Dendritic cell treated with granulocyte-macrophage colony-stimulating factor and Interleukin-4, amounts not matched to agents 40 ng/mL and 50 ng/mL, for 4 days (primary cell): ENCODE data around the gene ARRDC1.
"Not testable (repeated sequence)": the region's sequence is repeated elsewhere in the genome, so short reads cannot be mapped to it uniquely, and the experiment has no call there.

Experiments used
- H3K27ac Mint-ChIP-seq: one replicate; pipeline ENCODE4 v1.8.0; 2022; ENCODE audit warnings: mild to moderate bottlenecking, mixed read lengths
- H3K27me3 Mint-ChIP-seq: one replicate; pipeline ENCODE4 v1.8.0; 2022; ENCODE audit warnings: mild to moderate bottlenecking, mixed read lengths
- H3K36me3 Mint-ChIP-seq: one replicate; pipeline ENCODE4 v1.8.0; 2022; ENCODE audit warnings: low read depth, mixed read lengths
- H3K4me1 Mint-ChIP-seq: one replicate; pipeline ENCODE4 v1.8.0; 2022; ENCODE audit warnings: low read depth, mixed read lengths
- H3K4me3 Mint-ChIP-seq: one replicate; pipeline ENCODE4 v1.8.0; 2022; ENCODE audit warnings: mild to moderate bottlenecking, moderate library complexity, mixed read lengths
- H3K9me3 Mint-ChIP-seq: one replicate; pipeline ENCODE4 v1.8.0; 2022; ENCODE audit warnings: mixed read lengths
- intact Hi-C: fragments of 100-400 bp; cut with micrococcal nuclease; formaldehyde crosslinking; loops from one replicate; pipeline ENCODE4 v1.15.0; 2022

The ARRDC1 gene

GRCh38 chr9:137592767-137593166 is 12.7 kb upstream of the ARRDC1 start:
- Mint-ChIP-seq H3K9me3 (no peaks in the 10 kb centered on the region), H3K36me3 (peaks cover 21% of the 10 kb centered on the region), H3K27ac (no peak overlapping the region), H3K27me3 (no peaks in the 10 kb centered on the region), H3K4me1 (peaks cover 38% of the 10 kb centered on the region), H3K4me3 (no peak overlapping the region)
- intact Hi-C loops = loop anchor here (5.0 kb wide), 1 partner anchor 40 kb away; the partner anchor contains the start of genes MRPL41 and PNPLA7

GRCh38 chr9:137593176-137593575 is 12.3 kb upstream of the ARRDC1 start:
- H3K4me3 Mint-ChIP-seq = no peak overlapping the region
- H3K27ac Mint-ChIP-seq = no peak overlapping the region
- H3K36me3 Mint-ChIP-seq = peaks cover 17% of the 10 kb centered on the region
- H3K9me3 Mint-ChIP-seq = no peaks in the 10 kb centered on the region
- intact Hi-C loops = loop anchor here (5.0 kb wide), 1 partner anchor 41 kb away; the partner anchor contains the start of genes MRPL41 and PNPLA7
- H3K27me3 Mint-ChIP-seq = no peaks in the 10 kb centered on the region
- H3K4me1 Mint-ChIP-seq = peaks cover 35% of the 10 kb centered on the region

DNA sequence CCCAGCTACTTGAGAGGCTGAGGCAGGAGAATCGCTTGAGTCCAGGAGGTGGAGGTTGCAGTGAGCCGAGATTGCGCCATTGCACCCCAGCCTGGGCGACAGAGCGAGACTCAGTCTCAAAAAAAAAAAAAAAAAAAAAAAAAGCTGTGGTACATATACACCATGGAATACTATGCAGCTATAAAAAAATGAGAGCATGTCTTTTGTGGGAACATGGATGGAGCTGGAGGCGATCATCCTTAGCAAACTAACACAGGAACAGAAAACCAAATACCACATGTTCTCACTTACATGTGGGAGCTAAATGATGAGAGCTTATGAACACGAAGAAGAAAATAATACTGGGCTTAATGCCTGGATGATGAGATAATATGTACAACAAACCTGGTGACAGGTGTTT is 8.9 kb upstream of the ARRDC1 start:
- not testable (repeated sequence) for H3K36me3 Mint-ChIP-seq, H3K27me3 Mint-ChIP-seq, H3K9me3 Mint-ChIP-seq

DNA sequence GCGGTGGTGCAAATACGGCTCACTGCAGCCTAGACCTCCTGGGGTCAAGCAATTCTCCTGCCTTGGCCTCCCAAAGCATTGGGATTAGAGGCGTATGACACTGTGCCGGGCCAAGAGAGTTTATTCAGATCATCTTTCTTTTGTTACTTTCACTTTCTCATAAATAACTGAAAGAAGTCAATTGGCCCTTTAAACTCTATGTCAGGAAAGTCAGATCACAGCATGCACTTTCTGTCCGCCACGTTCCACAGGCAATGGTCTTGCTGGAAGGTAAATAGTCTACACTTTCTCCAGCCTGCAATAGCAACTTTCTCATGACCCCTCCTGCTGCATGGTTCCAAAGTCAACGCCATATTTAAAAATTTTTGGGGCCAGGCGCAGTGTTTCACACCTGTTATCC is 6.5 kb upstream of the ARRDC1 start:
- Mint-ChIP-seq H3K27me3 (peaks cover 2% of the 10 kb centered on the region), H3K4me1 (peaks cover 30% of the 10 kb centered on the region), H3K9me3 (no peaks in the 10 kb centered on the region), H3K4me3 (no peak overlapping the region), H3K27ac (no peak overlapping the region), H3K36me3 (peaks cover 3% of the 10 kb centered on the region)
- intact Hi-C loops = no loop called here

More for the DNA sequence above, 8.9 kb upstream of the ARRDC1 start:
- H3K4me3 Mint-ChIP-seq, intact Hi-C loops, H3K27ac Mint-ChIP-seq: not testable (repeated sequence)
- peaks cover 20% of the 10 kb centered on the region for H3K4me1 Mint-ChIP-seq

DNA sequence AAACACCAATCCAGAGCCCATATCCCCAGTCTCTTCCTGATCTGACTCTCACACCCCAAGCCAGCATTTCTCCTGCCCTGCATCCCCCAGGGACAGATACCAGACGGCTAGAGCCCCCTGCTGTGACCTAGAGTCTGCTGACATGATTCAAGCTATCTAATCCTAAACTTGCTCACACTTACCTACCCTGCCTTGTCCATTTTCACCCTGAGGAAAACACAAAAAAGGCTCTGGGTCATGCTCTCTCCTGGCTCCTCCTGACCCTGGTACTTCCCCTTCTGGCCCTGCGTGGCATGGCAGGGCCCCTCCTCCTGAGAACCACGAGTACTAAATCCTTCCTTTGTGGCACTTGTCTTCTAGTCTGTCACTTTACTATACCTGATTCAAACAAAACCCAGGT is 2.8 kb upstream of the ARRDC1 start:
- Mint-ChIP-seq H3K27me3 (peaks cover 2% of the 10 kb centered on the region), H3K4me3 (peak overlapping the region; percentile 49), H3K36me3 (no peaks in the 10 kb centered on the region), H3K4me1 (peaks cover 50% of the 10 kb centered on the region), H3K27ac (peak overlapping the region; percentile 90), H3K9me3 (no peaks in the 10 kb centered on the region)
- intact Hi-C loops = no loop called here

GRCh38 chr9:137603879-137604278 is 1.6 kb upstream of the ARRDC1 start:
- intact Hi-C loops = no loop called here

DNA sequence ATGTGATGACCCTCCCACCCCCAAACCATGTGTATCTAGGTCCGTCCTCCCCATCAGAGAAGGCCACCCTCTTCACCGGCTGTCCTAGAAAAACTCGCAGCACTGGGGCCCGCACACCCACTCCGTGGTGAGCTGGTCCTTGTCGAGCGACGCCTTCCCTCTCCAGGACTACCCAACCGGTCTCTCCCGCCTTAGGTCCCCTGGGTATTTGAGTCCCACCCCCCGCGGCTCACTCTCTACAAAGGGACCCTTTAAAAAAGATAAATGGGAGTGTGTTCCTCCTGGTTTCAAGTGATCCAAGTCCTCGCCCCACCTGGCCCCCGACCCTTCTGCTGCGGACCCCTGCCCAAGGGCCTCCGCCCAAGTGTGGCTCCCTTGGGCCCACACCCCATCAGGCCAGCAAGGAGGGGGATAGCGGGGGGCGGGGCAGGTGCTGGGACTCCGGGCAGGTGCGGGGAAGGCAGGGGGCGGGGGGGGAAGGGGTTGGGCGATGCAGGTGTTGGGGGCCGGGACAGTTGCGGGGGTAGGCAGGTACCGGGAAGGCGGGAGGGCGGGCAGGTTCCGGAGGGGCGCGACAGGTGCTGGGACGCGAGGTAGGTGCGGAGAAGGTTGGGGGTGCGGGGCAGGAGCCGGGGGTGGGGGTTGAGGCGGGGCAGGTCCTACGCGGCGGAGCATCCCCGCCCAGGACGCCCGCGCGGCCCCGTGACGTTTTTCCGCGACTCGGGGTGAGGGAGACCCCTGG is 970 bp upstream of the ARRDC1 start:
- Mint-ChIP-seq H3K36me3 (peaks cover 9% of the 10 kb centered on the region), H3K27me3 (no peaks in the 10 kb centered on the region), H3K4me1 (peaks cover 62% of the 10 kb centered on the region), H3K4me3 (peak overlapping the region; percentile 56), H3K9me3 (no peaks in the 10 kb centered on the region), H3K27ac (peak overlapping the region; percentile 90)
- intact Hi-C loops = loop anchor here (1.0 kb wide), 1 partner anchor 14 kb away; the partner anchor contains the start of gene ZMYND19

More at GRCh38 chr9:137603879-137604278, 1.6 kb upstream of the ARRDC1 start:
- Mint-ChIP-seq H3K4me3 (peak overlapping the region; percentile 56), H3K27ac (peak overlapping the region; percentile 90), H3K27me3 (no peaks in the 10 kb centered on the region), H3K4me1 (peaks cover 56% of the 10 kb centered on the region), H3K9me3 (no peaks in the 10 kb centered on the region), H3K36me3 (peaks cover 3% of the 10 kb centered on the region)

DNA sequence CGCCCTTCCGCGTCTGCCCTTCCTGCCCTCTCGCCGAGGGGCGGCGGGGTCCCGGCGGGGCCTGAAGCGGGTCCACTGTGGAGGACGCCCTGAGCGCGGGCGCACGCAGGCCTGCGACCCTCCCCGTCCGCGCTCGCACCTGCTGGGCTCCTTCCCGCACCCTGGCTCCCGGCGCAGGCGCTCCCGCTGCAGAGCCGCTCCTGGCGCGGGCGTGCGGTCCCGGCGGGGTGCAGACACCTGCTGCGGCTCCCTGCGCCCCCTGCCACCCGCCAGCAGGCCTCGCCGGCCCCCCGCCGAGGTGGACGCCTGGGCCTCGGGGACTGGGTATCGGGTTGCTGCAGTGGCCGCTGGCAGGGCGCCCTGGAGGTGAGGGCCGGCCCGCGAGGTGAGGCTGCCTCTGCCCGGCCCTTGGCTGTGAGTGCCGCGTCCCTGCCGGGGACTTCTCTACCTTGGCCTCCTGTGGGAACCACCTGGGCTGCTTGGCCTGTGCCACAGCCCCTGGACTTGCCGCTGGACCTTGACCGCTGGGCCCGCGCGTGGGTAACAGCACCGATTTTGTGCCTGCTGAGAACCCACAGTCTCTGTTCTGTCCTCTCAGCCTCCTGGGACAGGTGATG is 627 bp downstream of the ARRDC1 start:
- Mint-ChIP-seq H3K4me3 (peak overlapping the region; percentile 73), H3K27ac (peak overlapping the region; percentile 70), H3K9me3 (no peaks in the 10 kb centered on the region), H3K27me3 (no peaks in the 10 kb centered on the region), H3K36me3 (peaks cover 19% of the 10 kb centered on the region), H3K4me1 (peaks cover 69% of the 10 kb centered on the region)
- intact Hi-C loops = no loop called here

GRCh38 chr9:137606734-137607138 is 1.2 kb downstream of the ARRDC1 start:
- Mint-ChIP-seq H3K36me3 (peaks cover 19% of the 10 kb centered on the region), H3K4me1 (peaks cover 73% of the 10 kb centered on the region), H3K27ac (peak overlapping the region; percentile 70), H3K9me3 (no peaks in the 10 kb centered on the region), H3K4me3 (peak overlapping the region; percentile 73), H3K27me3 (no peaks in the 10 kb centered on the region)
- intact Hi-C loops = no loop called here

GRCh38 chr9:137607141-137607857 is 1.8 kb downstream of the ARRDC1 start:
- H3K36me3 Mint-ChIP-seq = peaks cover 19% of the 10 kb centered on the region
- peak overlapping the region; percentile 73 for H3K4me3 Mint-ChIP-seq
- peak overlapping the region; percentile 70 for H3K27ac Mint-ChIP-seq
- no peaks in the 10 kb centered on the region for H3K9me3 Mint-ChIP-seq
- intact Hi-C loops = no loop called here
- H3K4me1 Mint-ChIP-seq = peaks cover 73% of the 10 kb centered on the region
- H3K27me3 Mint-ChIP-seq = no peaks in the 10 kb centered on the region

- Mint-ChIP-seq H3K27me3 (no peaks in the 10 kb centered on the region), H3K36me3 (peaks cover 54% of the 10 kb centered on the region), H3K4me3 (peak overlapping the region; percentile 20), H3K27ac (peak overlapping the region; percentile 63), H3K9me3 (no peaks in the 10 kb centered on the region), H3K4me1 (peaks cover 70% of the 10 kb centered on the region)
- intact Hi-C loops = no loop called here
Observed at GRCh38 chr9:137610944-137611343, 5.5 kb downstream of the ARRDC1 start.

DNA sequence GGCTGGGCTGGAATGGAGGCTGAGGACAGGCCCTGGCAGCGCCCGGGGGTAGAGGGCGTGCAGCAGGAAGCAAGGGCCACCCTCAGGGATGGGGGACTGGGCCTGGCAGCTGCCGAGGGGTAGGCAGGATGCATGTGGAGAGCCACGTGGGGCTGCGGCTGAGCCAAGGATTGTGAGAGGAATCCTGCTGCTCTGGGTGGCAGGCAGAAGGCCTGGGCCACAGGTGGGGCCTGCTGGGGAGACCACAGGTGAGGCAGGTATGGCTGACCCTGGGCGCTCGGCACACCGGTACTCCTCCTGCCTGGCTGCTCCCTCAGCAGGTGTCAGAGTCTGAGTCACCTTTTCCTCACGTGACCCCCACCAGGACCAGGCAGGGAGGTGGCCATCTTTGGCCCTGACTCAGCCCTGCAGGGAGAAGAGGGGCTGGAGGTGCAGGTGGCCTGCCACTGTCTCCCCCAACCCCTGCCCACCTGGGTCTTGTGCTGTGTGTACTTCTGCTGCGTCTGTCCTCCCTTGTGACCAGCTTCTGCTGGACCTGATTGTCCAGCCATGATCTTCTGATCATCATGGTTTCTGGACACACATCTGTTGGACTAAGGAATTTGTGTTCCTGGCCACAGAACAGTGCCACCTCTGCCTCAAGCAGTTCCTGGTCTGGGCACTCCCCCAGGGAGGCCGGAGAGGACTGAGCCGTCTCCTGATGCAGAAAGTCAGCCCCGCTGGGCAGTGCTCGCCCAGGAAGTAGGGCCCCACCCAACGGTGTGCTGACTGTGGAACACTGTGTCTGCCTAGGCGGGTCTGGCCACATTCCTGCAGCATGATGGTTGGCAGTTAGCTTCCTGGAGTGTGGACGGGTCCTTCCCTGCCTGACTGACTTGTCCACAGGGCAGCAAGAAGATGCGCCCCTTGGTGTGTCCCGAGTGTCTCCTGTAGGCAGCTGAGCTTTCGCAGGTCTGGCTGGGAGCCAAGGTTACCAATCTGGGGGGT is 6.4 kb downstream of the ARRDC1 start:
- Mint-ChIP-seq H3K27ac (peak overlapping the region; percentile 63), H3K9me3 (no peaks in the 10 kb centered on the region), H3K36me3 (peaks cover 63% of the 10 kb centered on the region), H3K4me3 (peak overlapping the region; percentile 50), H3K4me1 (peaks cover 70% of the 10 kb centered on the region), H3K27me3 (no peaks in the 10 kb centered on the region)
- intact Hi-C loops = no loop called here

GRCh38 chr9:137612741-137613142 is 7.3 kb downstream of the ARRDC1 start:
- intact Hi-C loops = no loop called here
- peak overlapping the region; percentile 63 for H3K27ac Mint-ChIP-seq
- no peaks in the 10 kb centered on the region for H3K27me3 Mint-ChIP-seq
- peaks cover 70% of the 10 kb centered on the region for H3K36me3 Mint-ChIP-seq
- H3K9me3 Mint-ChIP-seq = no peaks in the 10 kb centered on the region
- no peak overlapping the region for H3K4me3 Mint-ChIP-seq
- H3K4me1 Mint-ChIP-seq = peaks cover 70% of the 10 kb centered on the region
